HepG2 (cell line): ENCODE data around the gene XPO5. TPM values are rescaled to one million over a fixed set of nuclear protein-coding genes. Genes with fewer than 3 reads are reported as not detected.

Source experiments
- CREB3 ChIP-seq: sonication (generic); formaldehyde crosslinking; IDR thresholded peaks from 2 replicates; pipeline ENCODE4 v1.5.0; 2020; ENCODE audit warnings: missing genetic modification reagents
- CREM ChIP-seq, 2 experiments: sonication (generic) in 1 of 2; formaldehyde crosslinking in 1 of 2; IDR thresholded peaks; 2 replicates each; pipeline versions ENCODE4 v1.4.0 to v1.6.1; 2016 to 2020; ENCODE audit warnings: antibody characterized with exemption in 1 of 2, mild to moderate bottlenecking in 1 of 2, missing genetic modification reagents in 1 of 2
- EEA1 ChIP-seq: sonication (generic); formaldehyde crosslinking; IDR thresholded peaks from 2 replicates; pipeline ENCODE4 v1.5.1; 2020; ENCODE audit warnings: mild to moderate bottlenecking, missing genetic modification reagents, borderline replicate concordance
- EED ChIP-seq: sonication (generic); formaldehyde crosslinking; IDR thresholded peaks from 2 replicates; pipeline ENCODE4 v1.5.0; 2020; ENCODE audit warnings: mild to moderate bottlenecking, missing genetic modification reagents
- KDM5B ChIP-seq: sonication (generic); formaldehyde crosslinking; IDR thresholded peaks from 2 replicates; pipeline ENCODE4 v1.4.0; 2020; ENCODE audit warnings: missing genetic modification reagents, mild to moderate bottlenecking, borderline replicate concordance
- KDM6A ChIP-seq: IDR thresholded peaks from 2 replicates; pipeline ENCODE4 v1.6.1; 2016; ENCODE audit warnings: low read depth
- MAFG ChIP-seq: sonication (generic); formaldehyde crosslinking; IDR thresholded peaks from 2 replicates; pipeline ENCODE4 v1.5.1; 2020; ENCODE audit warnings: mild to moderate bottlenecking, missing genetic modification reagents
- MED13 ChIP-seq: sonication (generic); formaldehyde crosslinking; IDR thresholded peaks from 2 replicates; pipeline ENCODE4 v1.5.0; 2020; ENCODE audit warnings: missing genetic modification reagents
- MNT ChIP-seq: fragments of 450-650 bp; IDR thresholded peaks from 2 replicates; pipeline ENCODE4 v1.6.1; 2016
- NFIB ChIP-seq: sonication (generic); formaldehyde crosslinking; IDR thresholded peaks from 2 replicates; pipeline ENCODE4 v1.9.0; 2021; ENCODE audit warnings: missing genetic modification reagents, mild to moderate bottlenecking, borderline replicate concordance
- REXO4 ChIP-seq: sonication (generic); formaldehyde crosslinking; IDR thresholded peaks from 2 replicates; pipeline ENCODE4 v1.8.0; 2022; ENCODE audit warnings: missing genetic modification reagents, mild to moderate bottlenecking, borderline replicate concordance
- SALL2 ChIP-seq: sonication (generic); formaldehyde crosslinking; IDR thresholded peaks from 2 replicates; pipeline ENCODE4 v1.8.1; 2023; ENCODE audit warnings: mild to moderate bottlenecking, missing genetic modification reagents, inconsistent platforms
- THYN1 ChIP-seq: sonication (generic); formaldehyde crosslinking; IDR thresholded peaks from 2 replicates; pipeline ENCODE4 v1.8.1; 2023; ENCODE audit warnings: low read depth, mild to moderate bottlenecking, moderate library complexity, missing genetic modification reagents, borderline replicate concordance
- ZHX2 ChIP-seq, 2 experiments: sonication (generic) in 1 of 2; formaldehyde crosslinking in 1 of 2; IDR thresholded peaks; 2 replicates each; pipeline versions ENCODE4 v1.6.1 to v1.9.0; 2014 to 2022; ENCODE audit warnings: antibody characterized with exemption in 1 of 2, borderline replicate concordance in 1 of 2, inconsistent platforms in 1 of 2, low read depth in 1 of 2, missing genetic modification reagents in 1 of 2
- ZNF451 ChIP-seq: sonication (generic); formaldehyde crosslinking; IDR thresholded peaks from 2 replicates; pipeline ENCODE4 v1.5.0; 2020; ENCODE audit warnings: mild to moderate bottlenecking, missing genetic modification reagents
- ZNF7 ChIP-seq: IDR thresholded peaks from 2 replicates; pipeline ENCODE4 v1.6.1; 2016; ENCODE audit warnings: missing biosample characterization, missing genetic modification reagents
- ZNF780A ChIP-seq: sonication (generic); formaldehyde crosslinking; IDR thresholded peaks from 2 replicates; pipeline ENCODE4 v1.8.0; 2022; ENCODE audit warnings: mild to moderate bottlenecking, missing genetic modification reagents, moderate library complexity
- ZSCAN29 ChIP-seq: sonication (generic); formaldehyde crosslinking; conservative IDR thresholded peaks from 2 replicates; pipeline ENCODE4 v1.4.0; 2020; ENCODE audit warnings: mild to moderate bottlenecking, missing genetic modification reagents
- polyA plus RNA-seq, 8 experiments: library from polyadenylated mRNA; depleted of rRNA in 3 of 8; stranded (reverse) in 7 of 8; unstranded in 1 of 8; fragments of >200 nt; fragmentation: Illumina TruSeq in 4 of 8; extraction: Trizol in 4 of 8; gene quantifications; 2 replicates each; pipeline versions ENCODE4 v1.2.1 to v1.2.3, GENCODE V29; 2011 to 2016; ENCODE audit warnings: low read depth in 4 of 8, missing spikeins in 1 of 8, mixed read lengths in 1 of 8; ENCODE audit not compliant: insufficient read depth in 1 of 8
- total RNA-seq, 5 experiments: library from RNA; depleted of rRNA; stranded (reverse); fragments of >200 nt; fragmentation: Illumina TruSeq; extraction: Trizol; gene quantifications; 2 replicates each; pipeline ENCODE4 v1.2.3, GENCODE V29; 2016; ENCODE audit warnings: low read depth in 1 of 5

XPO5 gene
- total and polyA plus RNA-seq, 2 of the 13 experiments (the other 11 are each of a cell fraction or from before 2014, with no cell fraction given), result 52.2 to 68.0 TPM

GRCh38 chr6:43516697-43517504 lies 58.9 kb downstream of the XPO5 start, which contains the start of the genes POLR1C and YIPF3 (continued):
- TF ChIP-seq MED13 (CRISPR knock-in tag), result peak; percentile 84; the same call in 1 of the 2 replicates
- TF ChIP-seq KDM6A, result peak; percentile 23; the same call in 1 of the 2 replicates
- peak; percentile 62; the same call in 1 of the 2 replicates for TF ChIP-seq EEA1 (CRISPR knock-in tag)
- TF ChIP-seq ZNF780A (CRISPR knock-in tag), result no peak
- TF ChIP-seq MNT, result peak; percentile 84
- no peak for TF ChIP-seq ZNF7 (CRISPR knock-in tag)
- TF ChIP-seq ZSCAN29 (CRISPR knock-in tag), result 0 out of 2 replicates have a peak, but pooled peaks have one; percentile 27
- TF ChIP-seq ZHX2 (IDR thresholded peaks at IDR 0.05; ENCODE audit: low read depth), result peak; percentile 77; the same call in 1 of the 2 replicates
- no peak for TF ChIP-seq ZHX2 (CRISPR knock-in tag; IDR thresholded peaks at IDR 0.05; ENCODE audit: borderline replicate concordance)
- TF ChIP-seq NFIB, result no peak
- TF ChIP-seq SALL2 (CRISPR knock-in tag), result peak; percentile 90
- TF ChIP-seq MAFG (CRISPR knock-in tag), result no peak
- 0 out of 2 replicates have a peak, but pooled peaks have one; percentile 13 for TF ChIP-seq EED
- TF ChIP-seq THYN1 (CRISPR knock-in tag), result 0 out of 2 replicates have a peak, but pooled peaks have one; percentile 17
- TF ChIP-seq REXO4, result no peak
- TF ChIP-seq CREM (IDR thresholded peaks at IDR 0.05), result peak; percentile 82
- TF ChIP-seq CREM (CRISPR knock-in tag; IDR thresholded peaks at IDR 0.05), result no peak
- TF ChIP-seq KDM5B, result peak; percentile 82; the same call in 1 of the 2 replicates
- no peak for TF ChIP-seq ZNF451 (CRISPR knock-in tag)
- TF ChIP-seq CREB3 (CRISPR knock-in tag), result 0 out of 2 replicates have a peak, but pooled peaks have one; percentile 47
